H1 (cell line): ENCODE data around the gene CLIC3. TPM values are rescaled to one million over a fixed set of nuclear protein-coding genes. Genes with fewer than 3 reads are reported as not detected.

ENCODE experiments used
- ASH2L ChIP-seq: fragments of 200-600, 300-600 bp; sonication (generic); IDR thresholded peaks from one replicate; pipeline ENCODE4 v1.7.1; 2017; ENCODE audit warnings: low read length
- CHD7 ChIP-seq: fragments of 300-600 bp; sonication (generic); IDR thresholded peaks from 2 replicates; pipeline ENCODE4 v1.7.1; 2012; ENCODE audit warnings: low read length, moderate library complexity, mild to moderate bottlenecking, inconsistent platforms; ENCODE audit not compliant: insufficient replicate concordance
- KDM4A ChIP-seq: IDR thresholded peaks from one replicate; pipeline ENCODE4 v1.7.1; 2012; ENCODE audit warnings: low read depth, mild to moderate bottlenecking, moderate library complexity, low read length, inconsistent platforms; ENCODE audit not compliant: severe bottlenecking
- polyA plus RNA-seq, 7 experiments: library from polyadenylated mRNA; depleted of rRNA in 3 of 7; stranded (reverse) in 5 of 7; unstranded in 2 of 7; fragments of >200 nt in 5 of 7; fragments of 200-250 nt in 2 of 7; gene quantifications; 1 replicate in 5 of 7; 2 replicates in 1 of 7; 4 replicates in 1 of 7; pipeline versions ENCODE4 v1.2.1 to v1.2.3, GENCODE V29; 2011 to 2013; ENCODE audit warnings: missing spikeins in 2 of 7, mixed read lengths in 2 of 7
- total RNA-seq: library from RNA; stranded (reverse); fragmentation: NEBNext Ultra II Directional; extraction: Animal tissue kit (Norgen Biotek cat#: 25700); gene quantifications from 2 replicates; pipeline ENCODE4 v1.2.1, GENCODE V29; 2021

CLIC3 gene
- total and polyA plus RNA-seq, 2 of the 8 experiments (the other 6 are each of a cell fraction or from before 2014, with no cell fraction given) = 0.12 TPM; not detected in 1

DNA sequence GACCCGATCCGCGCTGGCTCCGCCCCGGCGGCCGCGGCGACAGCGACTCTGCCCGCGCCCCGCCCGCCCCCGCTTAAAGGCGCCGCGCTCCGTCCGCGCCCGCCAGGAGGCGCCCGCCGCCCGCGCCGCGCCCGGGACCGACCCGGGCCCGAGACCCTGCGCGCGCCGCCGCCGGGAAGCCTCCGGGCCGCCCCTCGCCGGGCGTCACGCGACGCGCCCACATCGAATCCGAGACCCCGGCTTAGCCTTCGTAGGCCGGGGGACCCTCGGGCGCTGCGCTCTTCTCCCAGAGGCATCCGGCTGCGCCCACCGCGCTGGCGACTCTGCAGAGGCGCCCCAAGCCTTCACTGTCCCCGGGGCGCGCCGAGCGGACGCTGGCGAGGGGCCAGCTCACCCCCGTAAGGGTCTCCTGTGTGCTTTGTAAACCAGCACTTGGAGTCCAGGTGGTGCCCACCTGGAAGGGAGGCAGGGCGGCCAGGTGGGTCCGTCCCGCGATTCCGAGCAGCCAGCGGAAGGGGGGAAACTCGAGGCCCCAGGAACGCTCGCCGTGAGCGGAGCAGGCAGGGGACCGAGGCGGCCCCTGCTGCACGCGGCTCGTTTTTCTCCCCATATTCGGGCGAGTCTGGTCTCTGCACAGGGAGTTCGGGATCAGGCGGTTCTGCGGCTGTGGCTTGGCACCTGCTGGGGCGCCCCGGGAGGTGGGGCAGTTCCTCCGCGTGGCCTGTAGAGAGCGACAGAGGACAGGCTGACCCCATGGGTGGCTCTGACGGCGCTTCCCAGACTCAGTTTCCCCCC is 32.1 kb upstream of the CLIC3 start (continued):
- TF ChIP-seq ASH2L (peak; percentile 61), CHD7 (no peak), KDM4A (peak; percentile 70)
